Smooth muscle cell (in vitro differentiated cells): ENCODE data around the gene ADARB2. TPM values are rescaled to one million over a fixed set of nuclear protein-coding genes. Genes with fewer than 3 reads are reported as not detected.

Experiments used
- DNase-seq: peaks from one replicate; lab custom pipeline; 2025; ENCODE audit not compliant: unreplicated experiment; lab: John Stamatoyannopoulos, UW
- H2AFZ ChIP-seq: fragments of 200-600 bp; sonication (generic); 2 replicates; pipeline ENCODE4 v1.6.0; 2016; ENCODE audit warnings: antibody characterized with exemption, low read depth, mild to moderate bottlenecking
- H3F3A ChIP-seq: fragments of 200-600 bp; sonication (generic); 2 replicates; pipeline ENCODE4 v1.6.0; 2017; ENCODE audit warnings: antibody characterized with exemption, low read depth
- H3K27ac ChIP-seq: fragments of 200-600 bp; sonication (generic); 2 replicates; pipeline ENCODE4 v1.5.1; 2016; ENCODE audit warnings: low read depth, mild to moderate bottlenecking
- H3K27me3 ChIP-seq: fragments of 200-600 bp; sonication (generic); 2 replicates; pipeline ENCODE4 v1.6.1; 2016; ENCODE audit warnings: low read depth, mild to moderate bottlenecking
- H3K36me3 ChIP-seq: fragments of 200-600 bp; sonication (generic); 2 replicates; pipeline ENCODE4 v1.5.1; 2016; ENCODE audit warnings: low read depth
- H3K4me1 ChIP-seq: fragments of 200-600 bp; sonication (generic); 2 replicates; pipeline ENCODE4 v1.5.1; 2016; ENCODE audit warnings: low read depth
- H3K4me2 ChIP-seq: fragments of 200-600 bp; sonication (generic); 2 replicates; pipeline ENCODE4 v1.6.0; 2016; ENCODE audit warnings: mild to moderate bottlenecking
- H3K4me3 ChIP-seq: fragments of 200-600 bp; sonication (generic); 2 replicates; pipeline ENCODE4 v1.5.1; 2016; ENCODE audit warnings: mild to moderate bottlenecking
- H3K79me2 ChIP-seq: fragments of 200-600 bp; sonication (generic); 2 replicates; pipeline ENCODE4 v1.6.0; 2016; ENCODE audit warnings: low read depth, mild to moderate bottlenecking
- H3K9ac ChIP-seq: fragments of 200-600 bp; sonication (generic); 2 replicates; pipeline ENCODE4 v1.6.0; 2016; ENCODE audit warnings: low read depth
- H3K9me3 ChIP-seq: fragments of 200-600 bp; sonication (generic); replicated peaks from 2 replicates; pipeline ENCODE4 v1.5.1; 2016; ENCODE audit warnings: low read depth
- H4K20me1 ChIP-seq: fragments of 200-600 bp; sonication (generic); 2 replicates; pipeline ENCODE4 v1.6.0; 2016; ENCODE audit warnings: low read depth
- CTCF ChIP-seq: fragments of 200-600 bp; sonication (generic); IDR thresholded peaks from 2 replicates; pipeline ENCODE4 v1.5.1; 2017; ENCODE audit warnings: borderline replicate concordance, mild to moderate bottlenecking, antibody characterized with exemption; ENCODE audit not compliant: insufficient read depth, poor library complexity, severe bottlenecking
- WGBS: methylation state at CpG from one replicate; pipeline ENCODE4 v1.1.7; 2016; ENCODE audit warnings: low lambda C conversion rate; 5-methylcytosine and 5-hydroxymethylcytosine counted together
- polyA plus RNA-seq: library from polyadenylated mRNA; unstranded; fragments of >200 nt; fragmentation: Nextera tagmentation; extraction: Ambion mirVana; gene quantifications from 2 replicates; pipeline ENCODE4 v1.2.1, GENCODE V29; 2016
- total RNA-seq: library from RNA; depleted of rRNA; stranded (reverse); fragments of >200 nt; gene quantifications from 2 replicates; pipeline ENCODE4 v1.2.3, GENCODE V29; 2014

Gene ADARB2
- total and polyA plus RNA-seq, 2 experiments from 2014 or later: 0.13 to 0.39 TPM

GRCh38 chr10:1366811-1367425, 370.4 kb downstream of the ADARB2 start:
- 88% methylated on average over 15 of the region's 15 CpGs for WGBS
- no peaks in the 10 kb centered on the region for H3F3A ChIP-seq
- no peaks in the 10 kb centered on the region for H3K9me3 ChIP-seq
- H3K4me3 ChIP-seq: no peak overlapping the region
- H3K4me1 ChIP-seq: no peaks in the 10 kb centered on the region
- no peak for DNase-seq
- H3K4me2 ChIP-seq: no peak overlapping the region
- H3K9ac ChIP-seq: no peak overlapping the region
- no peaks in the 10 kb centered on the region for H3K27me3 ChIP-seq
- H3K27ac ChIP-seq: no peak overlapping the region
- H3K79me2 ChIP-seq: no peaks in the 10 kb centered on the region
- no peaks in the 10 kb centered on the region for H3K36me3 ChIP-seq
- H4K20me1 ChIP-seq: no peaks in the 10 kb centered on the region
- TF ChIP-seq CTCF: no peak
- H2AFZ ChIP-seq: no peak overlapping the region

GRCh38 chr10:1366322-1366691, 371.0 kb downstream of the ADARB2 start:
- no peaks in the 10 kb centered on the region for H3F3A ChIP-seq
- no peak for TF ChIP-seq CTCF
- no peak overlapping the region for H2AFZ ChIP-seq
- no peak for DNase-seq
- H3K4me1 ChIP-seq: no peaks in the 10 kb centered on the region
- no peak overlapping the region for H3K9ac ChIP-seq
- no peaks in the 10 kb centered on the region for H3K79me2 ChIP-seq
- no peaks in the 10 kb centered on the region for H3K9me3 ChIP-seq
- H3K4me3 ChIP-seq: no peak overlapping the region
- no peak overlapping the region for H3K4me2 ChIP-seq
- 91% methylated on average over 6 of the region's 6 CpGs for WGBS
- no peaks in the 10 kb centered on the region for H4K20me1 ChIP-seq
- no peak overlapping the region for H3K27ac ChIP-seq
- H3K36me3 ChIP-seq: no peaks in the 10 kb centered on the region
- H3K27me3 ChIP-seq: no peaks in the 10 kb centered on the region

DNA sequence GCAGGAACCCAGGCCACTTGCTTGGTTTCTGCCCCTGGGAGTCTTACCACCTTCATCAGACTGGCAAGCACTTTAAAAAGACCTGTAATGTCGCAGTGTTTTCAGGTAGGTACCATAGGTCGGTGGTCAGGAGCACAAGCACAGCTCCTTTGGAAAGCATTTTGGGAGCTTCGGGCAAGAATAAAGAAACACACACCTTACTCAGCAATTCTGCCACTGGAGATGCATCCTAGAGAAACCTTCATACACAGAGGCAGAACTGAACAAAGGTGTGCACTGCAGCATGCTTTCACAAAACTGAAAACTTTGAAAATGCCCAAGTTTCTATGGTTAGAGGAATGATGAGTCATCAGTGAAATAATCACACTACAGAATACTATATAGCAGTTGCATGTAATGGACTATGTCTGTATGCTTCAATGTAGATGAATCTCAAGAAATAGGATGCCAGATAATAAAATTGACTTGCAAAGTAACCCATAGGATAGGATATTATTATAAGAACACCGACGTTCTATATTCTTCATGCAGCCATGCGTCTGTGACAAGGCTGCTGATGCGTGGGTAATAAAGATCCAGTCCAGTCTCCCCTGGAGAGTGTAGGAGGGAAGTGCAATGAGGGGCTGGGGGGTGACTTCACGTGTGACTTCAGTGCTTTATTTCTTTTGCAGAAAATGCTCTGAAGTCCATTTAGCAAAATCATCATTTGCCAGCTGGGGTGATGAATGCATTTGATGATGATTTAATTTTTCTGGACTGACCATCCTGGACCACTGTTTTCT, 371.6 kb downstream of the ADARB2 start:
- no peak for DNase-seq
- H3K27me3 ChIP-seq: no peaks in the 10 kb centered on the region
- 82% methylated on average over 8 of the region's 8 CpGs for WGBS
- no peak overlapping the region for H3K9ac ChIP-seq
- no peak overlapping the region for H3K4me2 ChIP-seq
- no peaks in the 10 kb centered on the region for H3F3A ChIP-seq
- no peaks in the 10 kb centered on the region for H3K79me2 ChIP-seq
- no peak overlapping the region for H2AFZ ChIP-seq
- TF ChIP-seq CTCF: no peak
- no peaks in the 10 kb centered on the region for H3K9me3 ChIP-seq
- no peak overlapping the region for H3K27ac ChIP-seq
- no peaks in the 10 kb centered on the region for H3K36me3 ChIP-seq
- no peaks in the 10 kb centered on the region for H4K20me1 ChIP-seq
- H3K4me1 ChIP-seq: peaks cover 1% of the 10 kb centered on the region
- no peak overlapping the region for H3K4me3 ChIP-seq
